IPS DF 6.9 (cell line): ENCODE measurements around the gene ZYX.

Source experiments
- DNase-seq: peaks from one replicate; pipeline ENCODE4 v3.0.0-alpha.2; 2013; ENCODE audit warnings: low read depth, low spot score
- H3K27ac ChIP-seq: one replicate; pipeline ENCODE4 v1.5.1; 2013; ENCODE audit warnings: low read length, control low read depth
- H3K27me3 ChIP-seq: 2 replicates; pipeline ENCODE4 v1.6.1; 2013; ENCODE audit warnings: mild to moderate bottlenecking, low read length; ENCODE audit not compliant: control insufficient read depth, insufficient read depth
- H3K36me3 ChIP-seq: 2 replicates; pipeline ENCODE4 v1.6.1; 2013; ENCODE audit warnings: low read length; ENCODE audit not compliant: control insufficient read depth, insufficient read depth
- H3K4me1 ChIP-seq: 2 replicates; pipeline ENCODE4 v1.6.1; 2013; ENCODE audit warnings: low read length; ENCODE audit not compliant: control insufficient read depth, insufficient read depth
- H3K4me3 ChIP-seq: 2 replicates; pipeline ENCODE4 v1.5.1; 2013; ENCODE audit warnings: mild to moderate bottlenecking, low read length
- H3K9me3 ChIP-seq: 2 replicates; pipeline ENCODE4 v1.6.1; 2013; ENCODE audit warnings: low read length, inconsistent platforms; ENCODE audit not compliant: control insufficient read depth, insufficient read depth
- WGBS: extraction: QIAGEN DNeasy Blood & Tissue Kit; methylation state at CpG from one replicate; pipeline ENCODE4 v1.1.7; 2013; ENCODE audit warnings: mixed read lengths, missing lambda C conversion rate; ENCODE audit not compliant: insufficient read length, insufficient coverage; 5-methylcytosine and 5-hydroxymethylcytosine counted together

Gene ZYX

GRCh38 chr7:143352531-143353002, 28.6 kb upstream of the ZYX start:
- no peaks in the 10 kb centered on the region for H3K27me3 ChIP-seq
- H3K4me3 ChIP-seq: no peak overlapping the region
- DNase-seq: no peak
- no peak overlapping the region for H3K27ac ChIP-seq
- H3K9me3 ChIP-seq: no peaks in the 10 kb centered on the region
- WGBS: no CpG with 5 or more reads among the region's 11 CpGs
- peaks cover 2% of the 10 kb centered on the region for H3K4me1 ChIP-seq
- H3K36me3 ChIP-seq: peaks cover 15% of the 10 kb centered on the region; the same call in 1 of the 2 replicates

- no peaks in the 10 kb centered on the region for H3K27me3 ChIP-seq
- peaks cover 15% of the 10 kb centered on the region; the same call in 1 of the 2 replicates for H3K36me3 ChIP-seq
- no CpG with 5 or more reads among the region's 8 CpGs for WGBS
- H3K4me3 ChIP-seq: no peak overlapping the region
- peaks cover 2% of the 10 kb centered on the region for H3K4me1 ChIP-seq
- H3K9me3 ChIP-seq: no peaks in the 10 kb centered on the region
- no peak for DNase-seq
- H3K27ac ChIP-seq: no peak overlapping the region
Observed at GRCh38 chr7:143354376-143354775, 26.8 kb upstream of the ZYX start.

- no peak overlapping the region for H3K27ac ChIP-seq
- H3K4me1 ChIP-seq: peaks cover 2% of the 10 kb centered on the region
- H3K27me3 ChIP-seq: no peaks in the 10 kb centered on the region
- no CpG with 5 or more reads among the region's 8 CpGs for WGBS
- peaks cover 17% of the 10 kb centered on the region; the same call in 1 of the 2 replicates for H3K36me3 ChIP-seq
- no peaks in the 10 kb centered on the region for H3K9me3 ChIP-seq
- DNase-seq: no peak
- no peak overlapping the region for H3K4me3 ChIP-seq
Observed at GRCh38 chr7:143354965-143355364, 26.2 kb upstream of the ZYX start.

DNA sequence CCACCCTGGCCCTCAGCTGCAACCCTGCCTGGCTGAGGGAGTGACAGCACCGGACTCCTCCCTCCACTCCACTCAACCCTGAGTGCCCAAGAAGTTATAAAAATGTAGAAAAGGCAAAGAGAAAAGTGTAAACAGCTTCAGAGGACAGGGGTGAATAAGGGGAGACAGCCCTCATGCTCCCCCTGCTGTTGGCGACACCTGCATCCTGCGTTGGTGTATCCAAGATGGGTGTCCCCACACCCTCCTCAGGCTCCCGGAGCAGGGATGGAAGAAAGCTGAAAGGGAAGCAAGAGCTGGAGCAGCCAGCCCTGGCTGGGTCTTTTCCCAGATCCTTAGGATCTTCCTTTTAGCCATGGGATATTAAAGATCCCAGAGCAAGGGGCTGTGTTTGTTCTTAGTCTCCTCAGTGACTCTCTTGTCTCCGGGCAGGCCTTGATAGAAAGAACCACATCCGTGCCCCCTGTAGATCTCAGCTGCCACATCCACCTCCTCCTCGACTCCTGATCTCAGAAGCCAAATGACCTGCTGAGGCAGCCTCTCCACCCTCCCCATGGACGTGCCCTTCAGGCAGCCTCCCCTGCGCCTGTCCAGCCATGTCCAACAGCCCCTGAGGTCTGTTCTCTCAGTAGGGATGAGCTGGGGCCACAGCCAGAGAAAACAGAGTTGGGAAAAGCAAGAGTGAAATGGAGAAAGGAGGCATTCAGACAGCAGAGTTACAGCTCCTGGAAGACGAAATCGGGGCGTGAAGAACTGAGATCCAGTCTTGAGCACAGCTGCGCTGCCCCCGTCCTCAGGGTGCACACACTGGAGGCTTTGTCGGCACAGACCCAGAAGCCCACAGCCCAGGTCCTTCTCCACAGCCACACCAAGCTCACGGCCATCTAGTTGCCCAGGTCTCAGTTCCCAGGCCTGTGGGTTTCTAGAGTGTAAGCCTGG, 25.4 kb upstream of the ZYX start:
- Histone ChIP-seq H3K36me3 (peaks cover 17% of the 10 kb centered on the region; the same call in 1 of the 2 replicates), H3K27me3 (no peaks in the 10 kb centered on the region), H3K4me3 (no peak overlapping the region), H3K9me3 (no peaks in the 10 kb centered on the region), H3K4me1 (peaks cover 2% of the 10 kb centered on the region), H3K27ac (no peak overlapping the region)
- no peak for DNase-seq
- WGBS: no CpG with 5 or more reads among the region's 16 CpGs

DNA sequence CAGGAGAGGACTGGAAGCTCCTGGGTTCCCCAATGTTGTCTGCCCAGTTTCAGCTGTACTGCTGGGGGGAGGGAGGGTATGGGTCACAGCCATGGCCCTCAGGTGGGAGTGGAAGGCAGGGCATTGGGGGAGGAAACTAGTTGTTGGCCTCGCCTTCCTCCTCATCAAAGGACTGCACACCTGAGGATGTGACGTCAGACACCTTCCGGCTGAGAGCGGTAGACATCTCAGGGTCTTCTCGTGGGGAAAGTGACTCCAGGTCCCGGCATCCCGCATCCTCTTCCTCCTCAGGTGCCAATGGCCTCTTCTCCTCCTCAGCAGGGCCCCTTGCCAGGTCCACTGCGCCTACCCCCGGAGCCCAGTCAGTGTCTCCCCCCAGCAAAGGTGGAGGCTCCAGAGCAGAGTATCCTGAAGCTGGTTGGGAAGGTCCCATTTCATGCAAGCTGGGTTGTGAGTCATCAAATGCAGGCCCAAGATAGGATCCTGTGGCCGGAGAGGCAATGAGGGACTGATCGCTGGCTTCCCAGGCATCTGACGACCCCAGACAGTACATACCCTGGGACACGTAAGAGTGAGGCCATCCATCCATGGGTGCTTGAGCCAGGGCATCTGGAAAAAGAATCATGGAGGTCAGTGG, 24.6 kb upstream of the ZYX start:
- no peak for DNase-seq
- H3K27me3 ChIP-seq: no peaks in the 10 kb centered on the region
- H3K36me3 ChIP-seq: peaks cover 17% of the 10 kb centered on the region; the same call in 1 of the 2 replicates
- WGBS: no CpG with 5 or more reads among the region's 13 CpGs
- no peak overlapping the region for H3K4me3 ChIP-seq
- H3K9me3 ChIP-seq: no peaks in the 10 kb centered on the region
- H3K27ac ChIP-seq: no peak overlapping the region
- peaks cover 2% of the 10 kb centered on the region; the same call in 1 of the 2 replicates for H3K4me1 ChIP-seq

DNA sequence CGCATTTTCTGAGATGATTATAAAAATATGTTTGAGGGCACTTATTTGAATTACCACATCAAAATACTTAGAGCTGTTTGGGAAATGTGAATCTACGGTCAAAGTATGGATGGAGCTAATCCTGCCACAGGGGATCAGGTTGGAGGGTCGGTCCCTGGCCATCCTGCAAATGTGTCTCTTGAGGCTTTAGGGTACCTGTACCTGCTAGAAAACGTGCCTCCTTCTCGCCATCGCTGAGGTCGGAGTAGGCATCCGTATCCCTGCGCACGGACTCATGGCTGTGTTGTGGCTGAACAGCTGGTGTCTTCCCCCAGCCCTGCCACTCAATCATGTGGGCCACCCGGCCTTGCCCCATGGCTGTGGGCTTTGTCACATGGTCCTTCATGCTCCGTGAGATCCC, 22.5 kb upstream of the ZYX start:
- H3K27ac ChIP-seq: no peak overlapping the region
- H3K27me3 ChIP-seq: 0 out of 2 replicates have a peak, but pooled peaks cover under 1% of the 10 kb centered on the region
- no peaks in the 10 kb centered on the region for H3K9me3 ChIP-seq
- H3K4me1 ChIP-seq: no peaks in the 10 kb centered on the region; the same call in none of the 2 replicates
- H3K36me3 ChIP-seq: peaks cover 17% of the 10 kb centered on the region; the same call in 1 of the 2 replicates
- no peak for DNase-seq
- H3K4me3 ChIP-seq: no peak overlapping the region
- WGBS: no CpG with 5 or more reads among the region's 12 CpGs

DNA sequence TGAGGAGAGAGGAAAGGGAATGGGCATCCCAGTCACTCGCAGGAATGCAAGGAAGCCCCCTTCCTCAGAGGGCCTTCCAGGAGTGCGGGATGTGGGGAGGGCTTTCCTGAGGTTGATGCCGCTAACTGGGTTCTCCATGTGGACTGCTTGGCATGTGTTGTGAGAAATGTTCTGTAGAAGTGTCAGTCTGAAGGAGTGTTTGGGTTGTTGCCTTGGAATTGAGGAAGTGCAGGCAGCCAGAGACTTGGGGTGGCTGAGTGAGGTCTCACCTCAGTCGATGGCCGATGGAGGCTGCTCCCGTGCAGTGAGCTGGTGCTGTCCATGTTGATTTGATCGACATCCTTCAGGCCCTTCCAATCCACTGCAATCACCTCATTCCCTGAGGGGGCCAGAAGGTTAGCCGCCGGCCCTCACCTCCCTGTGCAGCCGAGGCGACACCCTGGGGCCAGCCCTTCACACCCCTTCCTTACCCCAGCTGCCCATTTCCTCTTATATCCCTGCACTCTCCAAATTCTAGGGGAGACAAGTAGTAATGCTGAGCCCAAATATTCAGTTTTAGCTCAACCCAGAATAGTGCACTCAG, 21.3 kb upstream of the ZYX start:
- Histone ChIP-seq H3K4me1 (no peaks in the 10 kb centered on the region; the same call in none of the 2 replicates), H3K4me3 (no peak overlapping the region), H3K27ac (no peak overlapping the region), H3K36me3 (peaks cover 17% of the 10 kb centered on the region; the same call in 1 of the 2 replicates), H3K9me3 (no peaks in the 10 kb centered on the region), H3K27me3 (0 out of 2 replicates have a peak, but pooled peaks cover 2% of the 10 kb centered on the region)
- DNase-seq: no peak
- no CpG with 5 or more reads among the region's 11 CpGs for WGBS

GRCh38 chr7:143360788-143361551, 20.2 kb upstream of the ZYX start:
- Histone ChIP-seq H3K36me3 (peaks cover 14% of the 10 kb centered on the region; the same call in 1 of the 2 replicates), H3K9me3 (no peaks in the 10 kb centered on the region), H3K4me1 (no peaks in the 10 kb centered on the region; the same call in 1 of the 2 replicates), H3K27ac (no peak overlapping the region), H3K27me3 (0 out of 2 replicates have a peak, but pooled peaks cover 2% of the 10 kb centered on the region), H3K4me3 (peak overlapping the region; percentile 84; the same call in 1 of the 2 replicates)
- DNase-seq: no peak
- WGBS: no CpG with 5 or more reads among the region's 19 CpGs

DNA sequence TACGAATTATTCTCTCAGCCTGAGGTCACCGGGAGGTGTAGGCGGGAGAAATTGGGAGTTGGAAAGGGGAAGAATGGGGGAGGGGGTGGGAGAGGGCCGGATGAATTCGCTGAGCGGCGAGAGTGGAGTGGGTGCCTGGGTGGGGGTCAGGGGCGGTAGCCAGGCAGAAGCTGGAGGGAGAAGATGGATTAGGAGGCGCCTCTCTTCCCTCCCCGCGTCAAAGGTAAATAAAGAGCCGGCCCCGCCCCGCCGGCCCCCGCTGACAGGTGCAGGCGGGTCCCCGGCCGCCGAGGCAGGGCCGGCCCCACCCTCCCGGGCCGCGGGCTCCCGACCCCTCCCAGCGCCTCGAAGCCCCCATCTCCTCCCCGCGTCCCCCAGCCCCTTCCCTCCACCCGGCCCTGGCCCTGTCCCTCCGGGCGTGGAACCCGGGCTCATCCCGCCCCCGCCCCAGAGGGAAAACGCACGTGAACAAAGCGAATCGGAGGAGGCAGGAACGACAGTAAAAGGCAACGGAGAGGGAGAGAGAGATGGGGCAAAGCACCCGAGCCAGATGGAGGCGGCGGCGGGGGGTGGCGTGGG, 19.5 kb upstream of the ZYX start:
- WGBS: no CpG with 5 or more reads among the region's 46 CpGs
- Histone ChIP-seq H3K27ac (no peak overlapping the region), H3K4me1 (no peaks in the 10 kb centered on the region; the same call in 1 of the 2 replicates), H3K4me3 (peak overlapping the region; percentile 84; the same call in 1 of the 2 replicates), H3K27me3 (0 out of 2 replicates have a peak, but pooled peaks cover 2% of the 10 kb centered on the region), H3K36me3 (peaks cover 7% of the 10 kb centered on the region; the same call in 1 of the 2 replicates), H3K9me3 (no peaks in the 10 kb centered on the region)
- no peak for DNase-seq
